Midbrain (tissue), 1 donor: ENCODE results near the gene CCDC88C.

ENCODE experiments used
- DNase-seq: peaks from one replicate; lab custom pipeline; 2025; lab: John Stamatoyannopoulos, UW

The CCDC88C gene

GRCh38 chr14:91291786-91292405 is 125.7 kb downstream of the CCDC88C start:
- no peak for DNase-seq

- DNase-seq: no peak
Measured at GRCh38 chr14:91290986-91291385, 126.6 kb downstream of the CCDC88C start.

GRCh38 chr14:91289464-91289863 is 128.2 kb downstream of the CCDC88C start:
- DNase-seq: no peak

GRCh38 chr14:91288876-91289275 is 128.7 kb downstream of the CCDC88C start:
- no peak for DNase-seq

GRCh38 chr14:91286530-91286937 is 131.1 kb downstream of the CCDC88C start:
- peak; percentile 72 for DNase-seq

GRCh38 chr14:91284791-91285548 is 132.7 kb downstream of the CCDC88C start:
- no peak for DNase-seq

GRCh38 chr14:91284146-91284790 is 133.4 kb downstream of the CCDC88C start:
- no peak for DNase-seq

- DNase-seq: no peak
Measured at GRCh38 chr14:91283666-91284065, 134.0 kb downstream of the CCDC88C start.

- no peak for DNase-seq
Measured at GRCh38 chr14:91282954-91283645, 134.5 kb downstream of the CCDC88C start.

- no peak for DNase-seq
Measured at GRCh38 chr14:91281346-91281745, 136.3 kb downstream of the CCDC88C start.

GRCh38 chr14:91280129-91280528 is 137.5 kb downstream of the CCDC88C start:
- DNase-seq: no peak

GRCh38 chr14:91279354-91279753 is 138.3 kb downstream of the CCDC88C start:
- DNase-seq: no peak

- no peak for DNase-seq
Measured at GRCh38 chr14:91278383-91278715, 139.3 kb downstream of the CCDC88C start.

- DNase-seq: no peak
Measured at GRCh38 chr14:91277546-91278382, 139.9 kb downstream of the CCDC88C start.

- no peak for DNase-seq
Measured at GRCh38 chr14:91274796-91275195, 142.8 kb downstream of the CCDC88C start.

- no peak for DNase-seq
Measured at GRCh38 chr14:91273885-91274273, 143.7 kb downstream of the CCDC88C start.

- no peak for DNase-seq
Measured at GRCh38 chr14:91273273-91273884, 144.2 kb downstream of the CCDC88C start.

GRCh38 chr14:91272341-91273272 is 145.0 kb downstream of the CCDC88C start:
- no peak for DNase-seq

GRCh38 chr14:91271639-91272038 is 146.0 kb downstream of the CCDC88C start:
- no peak for DNase-seq

- no peak for DNase-seq
Measured at GRCh38 chr14:91270619-91271018, 147.0 kb downstream of the CCDC88C start.
